ENCODE measurements around the gene MRPL36. TPM values are rescaled to one million over a fixed set of nuclear protein-coding genes. Genes with fewer than 3 reads are reported as not detected.

MRPL36 gene
- total RNA-seq, 1 donor from 2014 or later, result 57.4 TPM

- no peaks in the 10 kb centered on the region for H3K9me3 ChIP-seq (replicated peaks)
- H3K27ac ChIP-seq (replicated peaks), result no peak overlapping the region
- peaks cover 26% of the 10 kb centered on the region for H3K4me1 ChIP-seq
- H3K36me3 ChIP-seq, result no peaks in the 10 kb centered on the region
- no peak for TF ChIP-seq CTCF (IDR thresholded peaks at IDR 0.05; ENCODE audit: borderline replicate concordance)
- no peak for DNase-seq
- H3K4me3 ChIP-seq, result no peak overlapping the region
- intact Hi-C loops (cut with micrococcal nuclease), result no loop called here
- peaks cover 16% of the 10 kb centered on the region for H3K27me3 ChIP-seq (ENCODE audit: low read depth)
These were observed 12.8 kb downstream of the MRPL36 start for GRCh38 chr5:1786621-1787471.

GRCh38 chr5:1785984-1786383 is 13.7 kb downstream of the MRPL36 start:
- Histone ChIP-seq H3K36me3 (no peaks in the 10 kb centered on the region), H3K4me1 (peaks cover 22% of the 10 kb centered on the region), H3K27ac (replicated peaks) (no peak overlapping the region), H3K27me3 (ENCODE audit: low read depth) (peaks cover 16% of the 10 kb centered on the region), H3K9me3 (replicated peaks) (no peaks in the 10 kb centered on the region), H3K4me3 (no peak overlapping the region)
- TF ChIP-seq CTCF (IDR thresholded peaks at IDR 0.05; ENCODE audit: borderline replicate concordance), result no peak
- no peak for DNase-seq
- intact Hi-C loops (cut with micrococcal nuclease), result no loop called here

- Histone ChIP-seq H3K4me3 (no peak overlapping the region), H3K4me1 (peaks cover 15% of the 10 kb centered on the region), H3K36me3 (no peaks in the 10 kb centered on the region), H3K9me3 (replicated peaks) (no peaks in the 10 kb centered on the region), H3K27me3 (ENCODE audit: low read depth) (peaks cover 16% of the 10 kb centered on the region), H3K27ac (replicated peaks) (no peak overlapping the region)
- no peak for DNase-seq
- TF ChIP-seq CTCF (IDR thresholded peaks at IDR 0.05; ENCODE audit: borderline replicate concordance), result no peak
- intact Hi-C loops (cut with micrococcal nuclease), result no loop called here
These were observed 14.6 kb downstream of the MRPL36 start for GRCh38 chr5:1785062-1785461.

GRCh38 chr5:1784197-1785050 is 15.2 kb downstream of the MRPL36 start:
- H3K4me3 ChIP-seq, result no peak overlapping the region
- no peak overlapping the region for H3K27ac ChIP-seq (replicated peaks)
- peaks cover 16% of the 10 kb centered on the region for H3K27me3 ChIP-seq (ENCODE audit: low read depth)
- H3K4me1 ChIP-seq, result peaks cover 10% of the 10 kb centered on the region
- intact Hi-C loops (cut with micrococcal nuclease), result no loop called here
- no peaks in the 10 kb centered on the region for H3K9me3 ChIP-seq (replicated peaks)
- peak; percentile 7 for DNase-seq
- no peak for TF ChIP-seq CTCF (IDR thresholded peaks at IDR 0.05; ENCODE audit: borderline replicate concordance)
- H3K36me3 ChIP-seq, result no peaks in the 10 kb centered on the region

- DNase-seq, result peak; percentile 24
- Histone ChIP-seq H3K27me3 (ENCODE audit: low read depth) (peaks cover 16% of the 10 kb centered on the region), H3K9me3 (replicated peaks) (no peaks in the 10 kb centered on the region)
These were observed 16.5 kb downstream of the MRPL36 start for GRCh38 chr5:1783216-1783554.

More at GRCh38 chr5:1783216-1783554, 16.5 kb downstream of the MRPL36 start:
- Histone ChIP-seq H3K4me1 (peaks cover 8% of the 10 kb centered on the region), H3K36me3 (no peaks in the 10 kb centered on the region), H3K27ac (replicated peaks) (no peak overlapping the region), H3K4me3 (no peak overlapping the region)
- intact Hi-C loops (cut with micrococcal nuclease), result no loop called here
- no peak for TF ChIP-seq CTCF (IDR thresholded peaks at IDR 0.05; ENCODE audit: borderline replicate concordance)

Data from left ventricle myocardium inferior (tissue), 1 donor.